ENCODE measurements around the gene RAPGEF1.

DNA sequence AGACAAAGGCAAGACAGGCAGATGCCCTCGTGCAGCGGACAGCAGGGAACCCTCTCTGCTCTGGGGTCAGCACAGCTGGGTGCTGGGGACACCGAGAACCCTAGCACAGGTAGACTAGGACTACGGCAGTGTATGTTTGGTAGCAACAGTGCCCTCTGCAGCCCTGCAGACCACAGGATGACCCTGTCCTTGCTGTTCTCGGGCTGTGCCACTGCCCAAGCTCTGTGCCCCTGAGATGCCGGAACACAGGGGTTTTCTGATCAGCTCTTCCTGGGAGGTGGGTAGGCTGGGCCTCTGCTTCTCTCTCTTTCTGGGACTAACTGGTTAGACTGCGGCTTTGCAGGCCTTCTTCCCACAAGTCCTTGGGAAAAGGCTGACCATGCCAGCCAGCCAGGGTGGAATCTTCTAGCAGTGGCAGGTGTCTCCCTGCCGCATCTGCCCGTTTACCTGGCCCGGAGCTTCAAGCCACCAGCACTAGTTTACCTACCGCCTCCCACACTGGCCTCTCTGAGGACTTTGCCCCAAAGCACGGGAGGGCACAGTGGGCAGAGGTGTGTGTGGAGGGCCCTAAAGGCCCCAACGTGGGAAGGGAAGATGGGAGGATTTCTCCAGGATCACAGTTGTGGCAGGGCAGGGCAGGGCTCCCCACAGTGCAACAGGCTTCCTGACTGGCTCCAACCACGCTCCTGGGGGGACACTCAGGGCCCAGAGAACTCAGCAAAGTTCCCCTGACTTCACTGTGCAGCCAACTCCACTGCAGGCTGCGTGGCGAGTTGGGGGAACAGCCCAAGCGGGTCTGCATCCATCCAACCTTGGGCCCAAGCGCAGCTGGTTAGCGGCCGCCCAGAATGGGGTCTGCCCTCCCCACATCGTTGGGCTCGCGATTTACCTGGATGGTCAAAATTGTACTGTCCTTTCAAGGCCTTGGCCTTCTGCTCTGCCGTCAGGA lies 210.0 kb downstream of the RAPGEF1 start:
- TF ChIP-seq, protein P1, sequence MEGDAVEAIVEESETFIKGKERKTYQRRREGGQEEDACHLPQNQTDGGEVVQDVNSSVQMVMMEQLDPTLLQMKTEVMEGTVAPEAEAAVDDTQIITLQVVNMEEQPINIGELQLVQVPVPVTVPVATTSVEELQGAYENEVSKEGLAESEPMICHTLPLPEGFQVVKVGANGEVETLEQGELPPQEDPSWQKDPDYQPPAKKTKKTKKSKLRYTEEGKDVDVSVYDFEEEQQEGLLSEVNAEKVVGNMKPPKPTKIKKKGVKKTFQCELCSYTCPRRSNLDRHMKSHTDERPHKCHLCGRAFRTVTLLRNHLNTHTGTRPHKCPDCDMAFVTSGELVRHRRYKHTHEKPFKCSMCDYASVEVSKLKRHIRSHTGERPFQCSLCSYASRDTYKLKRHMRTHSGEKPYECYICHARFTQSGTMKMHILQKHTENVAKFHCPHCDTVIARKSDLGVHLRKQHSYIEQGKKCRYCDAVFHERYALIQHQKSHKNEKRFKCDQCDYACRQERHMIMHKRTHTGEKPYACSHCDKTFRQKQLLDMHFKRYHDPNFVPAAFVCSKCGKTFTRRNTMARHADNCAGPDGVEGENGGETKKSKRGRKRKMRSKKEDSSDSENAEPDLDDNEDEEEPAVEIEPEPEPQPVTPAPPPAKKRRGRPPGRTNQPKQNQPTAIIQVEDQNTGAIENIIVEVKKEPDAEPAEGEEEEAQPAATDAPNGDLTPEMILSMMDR (IDR thresholded peaks at IDR 0.05; ENCODE audit: low read length): no peak
- no peak for TF ChIP-seq EZH2 (optimal IDR thresholded peaks at IDR 0.05; ENCODE audit: low read depth, low read length)
